Suprapubic skin (tissue), 4 donors: ENCODE measurements around the gene FSCN2.

Experiments
- EP300 ChIP-seq: sonication (generic); formaldehyde crosslinking; IDR thresholded peaks from one replicate; pipeline ENCODE4 v1.6.1; 2017; ENCODE audit warnings: antibody characterized with exemption
- POLR2AphosphoS5 ChIP-seq, 3 donors: sonication (generic); formaldehyde crosslinking; IDR thresholded peaks; one replicate each; pipeline ENCODE4 v1.6.1; 2017; ENCODE audit warnings: antibody characterized with exemption in 3 of 3
- TF ChIP-seq, protein P1 (sequence below), 2 donors: fragments of 200-600 bp in 1 of 2; fragments of 450-650 bp in 1 of 2; sonication (generic) in 1 of 2; IDR thresholded peaks; one replicate each; pipeline ENCODE4 v1.5.1; 2016 to 2019; ENCODE audit warnings: antibody characterized with exemption in 2 of 2, mild to moderate bottlenecking in 1 of 2, moderate library complexity in 1 of 2

GRCh38 chr17:81542431-81543338 is 14.5 kb downstream of the FSCN2 start:
- TF ChIP-seq EP300 (no peak), POLR2AphosphoS5 (IDR thresholded peaks at IDR 0.05) (no peak)
- TF ChIP-seq, protein P1, sequence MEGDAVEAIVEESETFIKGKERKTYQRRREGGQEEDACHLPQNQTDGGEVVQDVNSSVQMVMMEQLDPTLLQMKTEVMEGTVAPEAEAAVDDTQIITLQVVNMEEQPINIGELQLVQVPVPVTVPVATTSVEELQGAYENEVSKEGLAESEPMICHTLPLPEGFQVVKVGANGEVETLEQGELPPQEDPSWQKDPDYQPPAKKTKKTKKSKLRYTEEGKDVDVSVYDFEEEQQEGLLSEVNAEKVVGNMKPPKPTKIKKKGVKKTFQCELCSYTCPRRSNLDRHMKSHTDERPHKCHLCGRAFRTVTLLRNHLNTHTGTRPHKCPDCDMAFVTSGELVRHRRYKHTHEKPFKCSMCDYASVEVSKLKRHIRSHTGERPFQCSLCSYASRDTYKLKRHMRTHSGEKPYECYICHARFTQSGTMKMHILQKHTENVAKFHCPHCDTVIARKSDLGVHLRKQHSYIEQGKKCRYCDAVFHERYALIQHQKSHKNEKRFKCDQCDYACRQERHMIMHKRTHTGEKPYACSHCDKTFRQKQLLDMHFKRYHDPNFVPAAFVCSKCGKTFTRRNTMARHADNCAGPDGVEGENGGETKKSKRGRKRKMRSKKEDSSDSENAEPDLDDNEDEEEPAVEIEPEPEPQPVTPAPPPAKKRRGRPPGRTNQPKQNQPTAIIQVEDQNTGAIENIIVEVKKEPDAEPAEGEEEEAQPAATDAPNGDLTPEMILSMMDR (IDR thresholded peaks at IDR 0.05): no peak
